Fibroblast of villous mesenchyme (primary cell): ENCODE results near the gene RNF130. TPM values are rescaled to one million over a fixed set of nuclear protein-coding genes. Genes with fewer than 3 reads are reported as not detected.

Source experiments
- DNase-seq: peaks from one replicate; pipeline ENCODE4 v3.0.0-alpha.2; 2010; ENCODE audit warnings: low read depth
- H3K4me3 ChIP-seq: 2 replicates; pipeline ENCODE4 v1.5.1; 2011; ENCODE audit warnings: low read depth, mild to moderate bottlenecking, low read length
- CTCF ChIP-seq: IDR thresholded peaks from 2 replicates; pipeline ENCODE4 v1.5.1; 2012; ENCODE audit warnings: low read depth, mild to moderate bottlenecking, low read length; ENCODE audit not compliant: insufficient read depth
- total RNA-seq: library from RNA; depleted of rRNA; stranded (reverse); fragments of >200 nt; gene quantifications from 2 replicates; pipeline ENCODE4 v1.2.3, GENCODE V29; 2012

Gene RNF130
- 9.7 and 12.1 TPM in 2 replicates for total RNA-seq

- TF ChIP-seq CTCF, result no peak
- peak; percentile 89 for DNase-seq
- peak within 1 kb of the TSS; percentile 63 for H3K4me3 ChIP-seq
Measured at GRCh38 chr5:180071531-180072255, at the start of gene RNF130. RNF130 (minus strand) TSS chr5:180071759; CDS start chr5:180071702, 57 bp downstream.

GRCh38 chr5:180120237-180121101 lies 48.9 kb upstream of the RNF130 start:
- DNase-seq, result no peak
- no peak for TF ChIP-seq CTCF
- no peak overlapping the region for H3K4me3 ChIP-seq

GRCh38 chr5:180119903-180120236 lies 48.3 kb upstream of the RNF130 start:
- DNase-seq, result no peak
- no peak overlapping the region for H3K4me3 ChIP-seq
- no peak for TF ChIP-seq CTCF

GRCh38 chr5:180119031-180119902 lies 47.7 kb upstream of the RNF130 start:
- TF ChIP-seq CTCF, result no peak
- no peak overlapping the region for H3K4me3 ChIP-seq
- DNase-seq, result no peak

- DNase-seq, result no peak
- TF ChIP-seq CTCF, result no peak
- H3K4me3 ChIP-seq, result no peak overlapping the region
Measured at GRCh38 chr5:180118391-180118791, 46.8 kb upstream of the RNF130 start.

GRCh38 chr5:180117000-180117725 lies 45.6 kb upstream of the RNF130 start:
- DNase-seq, result no peak
- no peak for TF ChIP-seq CTCF
- no peak overlapping the region for H3K4me3 ChIP-seq
